RWPE1 (cell line): Measurements from ENCODE around the gene TOMM20.

Source experiments
- CTCF ChIA-PET: fragments of 350-600 bp; sonication (Branson Sonifier 250); formaldehyde crosslinking; extraction: SDS; loops from one replicate; lab custom pipeline; 2021; lab: Yijun Ruan, JAX
- POLR2A ChIA-PET: fragments of 400-600 bp; formaldehyde crosslinking; extraction: SDS; loops from one replicate; lab custom pipeline; 2020; ENCODE audit warnings: antibody characterized with exemption; ENCODE audit not compliant: low non-redundant PET; lab: Yijun Ruan, JAX
- DNase-seq: peaks from one replicate; pipeline ENCODE4 v3.0.0; 2012; ENCODE audit warnings: low spot score
- H3K27ac ChIP-seq: fragments of 450-650 bp; 2 replicates; pipeline ENCODE4 v1.5.1; 2017
- CTCF ChIP-seq: fragments of 450-650 bp; conservative IDR thresholded peaks from 2 replicates; pipeline ENCODE4 v1.5.1; 2017; ENCODE audit warnings: low read depth, mild to moderate bottlenecking

Gene TOMM20

GRCh38 chr1:235108185-235108593, 20.4 kb downstream of the TOMM20 start:
- POLR2A ChIA-PET = no interaction called here
- peak overlapping the region; percentile 32 for H3K27ac ChIP-seq
- CTCF ChIA-PET = no interaction called here
- DNase-seq = no peak
- TF ChIP-seq CTCF = no peak

- no peak for TF ChIP-seq CTCF
- H3K27ac ChIP-seq = peak overlapping the region; percentile 32
- POLR2A ChIA-PET = interaction anchor here (0.5 kb wide), 1 partner anchor 245 kb away, joined by 4 read pairs; no protein-coding TSS in a partner anchor
- no peak for DNase-seq
- CTCF ChIA-PET = interaction anchor here (0.6 to 0.7 kb wide), 2 partner anchors 102 to 618 kb away, joined by 3 read pairs; no protein-coding TSS in a partner anchor
Measured at GRCh38 chr1:235107368-235108184, 21.1 kb downstream of the TOMM20 start.

- CTCF ChIA-PET = interaction anchor here (0.7 to 1.4 kb wide), 2 partner anchors 616 to 619 kb away, joined by 3 to 4 read pairs; no protein-coding TSS in a partner anchor
- no peak for TF ChIP-seq CTCF
- H3K27ac ChIP-seq = no peak overlapping the region
- DNase-seq = no peak
- POLR2A ChIA-PET = interaction anchor here (0.6 kb wide), 1 partner anchor 35 kb away, joined by 3 read pairs; no protein-coding TSS in a partner anchor
Measured at GRCh38 chr1:235106457-235106856, 22.2 kb downstream of the TOMM20 start.

GRCh38 chr1:235105051-235106043, 23.3 kb downstream of the TOMM20 start:
- DNase-seq = no peak
- no peak overlapping the region; the same call in 1 of the 2 replicates for H3K27ac ChIP-seq
- CTCF ChIA-PET = interaction anchor here (0.6 to 1.4 kb wide), 8 partner anchors 9 to 980 kb away, joined by 3 to 6 read pairs (median 4); no protein-coding TSS in a partner anchor
- no peak for TF ChIP-seq CTCF
- POLR2A ChIA-PET = interaction anchor here (0.6 kb wide), 1 partner anchor 36 kb away, joined by 3 read pairs; no protein-coding TSS in a partner anchor

GRCh38 chr1:235102993-235103411, 25.6 kb downstream of the TOMM20 start:
- no peak for DNase-seq
- ChIA-PET CTCF (no interaction called here), POLR2A (no interaction called here)
- H3K27ac ChIP-seq = no peak overlapping the region
- no peak for TF ChIP-seq CTCF

GRCh38 chr1:235102259-235102582, 26.4 kb downstream of the TOMM20 start:
- H3K27ac ChIP-seq = no peak overlapping the region
- TF ChIP-seq CTCF = no peak
- POLR2A ChIA-PET = no interaction called here
- DNase-seq = no peak
- CTCF ChIA-PET = interaction anchor here (0.7 kb wide), 1 partner anchor 10 kb away, joined by 3 read pairs; no protein-coding TSS in a partner anchor
